Fibroblast of skin of left biceps (primary cell): Measurements from ENCODE around the gene NDUFA7.
"Not testable (repeated sequence)": the region's sequence is repeated elsewhere in the genome, so short reads cannot be mapped to it uniquely, and the experiment has no call there.

Source experiments
- DNase-seq, 2 experiments: peaks; one replicate each; pipeline ENCODE4 v3.0.0-alpha.2; 2013; ENCODE audit warnings: low read depth in 2 of 2

NDUFA7 gene

GRCh38 chr19:8342316-8342683 lies 21.1 kb upstream of the NDUFA7 start:
- no peak for DNase-seq

GRCh38 chr19:8341504-8341903 lies 20.3 kb upstream of the NDUFA7 start:
- DNase-seq: not testable (repeated sequence)

DNA sequence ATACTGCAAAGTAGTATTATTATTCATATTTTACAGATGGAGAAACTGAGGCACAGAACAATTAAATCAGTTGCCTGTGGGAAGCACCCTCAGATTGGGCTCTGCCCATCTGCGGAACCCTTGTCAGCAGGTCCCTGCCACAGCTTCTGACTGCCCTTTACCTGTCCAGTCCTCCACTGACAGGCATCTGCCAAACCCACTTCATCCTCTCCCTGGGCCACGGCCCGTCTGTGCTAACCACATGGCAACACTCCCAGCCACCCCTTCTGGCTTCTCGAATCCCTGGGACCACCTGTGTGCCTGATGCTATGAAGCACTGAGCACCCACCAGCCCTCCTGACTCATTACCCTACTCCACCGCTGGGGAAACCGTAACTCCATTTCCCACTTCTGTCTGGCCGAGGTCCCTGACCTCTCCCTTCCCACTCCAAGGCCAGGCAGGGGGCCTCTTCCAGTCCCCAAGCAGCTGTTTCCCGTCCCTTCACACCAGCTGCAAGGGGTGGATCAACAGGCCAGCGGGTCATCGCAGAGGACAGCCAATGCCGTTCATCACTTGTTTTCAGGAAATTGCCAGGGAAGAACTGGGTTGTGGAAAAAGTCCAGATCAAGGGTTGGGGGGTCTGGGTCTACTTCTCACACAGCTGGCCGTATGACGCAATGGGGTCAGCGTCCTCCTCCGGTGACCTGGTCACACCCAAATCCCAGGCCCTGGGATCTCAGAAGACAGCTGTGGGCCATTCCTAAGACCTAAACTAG lies 19.3 kb upstream of the NDUFA7 start:
- no peak for DNase-seq

DNA sequence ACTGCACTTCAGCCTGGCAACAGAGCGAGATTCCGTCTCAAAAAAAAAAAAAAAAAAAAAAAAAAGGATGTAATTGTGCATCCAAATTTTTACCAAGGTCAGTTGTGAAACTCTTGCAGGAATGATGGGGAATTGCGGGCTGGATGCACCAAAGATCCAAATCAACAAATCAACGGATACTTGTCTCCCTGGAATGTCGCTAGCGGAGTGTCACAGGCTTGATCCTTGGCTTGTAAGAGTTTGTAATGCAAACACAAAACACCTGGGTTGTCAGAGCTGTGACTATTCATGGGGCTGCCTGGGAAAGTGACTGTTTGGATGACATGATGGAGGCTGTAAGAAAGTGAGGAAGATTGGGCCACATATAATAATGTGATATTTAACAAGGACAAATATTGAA lies 17.7 kb upstream of the NDUFA7 start:
- no peak for DNase-seq

DNA sequence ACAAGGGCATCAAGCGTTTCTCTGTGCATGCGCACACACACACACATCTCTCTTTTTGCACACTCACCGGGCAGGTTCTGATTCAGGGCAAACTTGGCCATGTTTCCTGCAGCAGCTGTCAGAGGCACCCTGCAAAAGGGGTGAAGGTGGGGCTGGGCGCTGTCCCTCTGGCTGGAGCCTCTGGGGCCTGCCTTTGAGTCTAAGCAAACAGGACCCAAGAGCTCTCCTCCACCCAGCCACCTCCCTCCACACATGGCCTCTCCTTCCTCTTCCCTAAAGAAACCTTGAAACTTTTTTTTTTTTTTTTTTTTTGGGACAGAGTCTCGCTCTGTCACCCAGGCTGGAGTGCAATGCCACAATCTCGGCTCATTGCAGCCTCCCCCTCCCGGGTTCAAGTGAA lies 16.6 kb upstream of the NDUFA7 start:
- DNase-seq: no peak

- DNase-seq: no peak
Measured at GRCh38 chr19:8336660-8337059, 15.5 kb upstream of the NDUFA7 start.

DNA sequence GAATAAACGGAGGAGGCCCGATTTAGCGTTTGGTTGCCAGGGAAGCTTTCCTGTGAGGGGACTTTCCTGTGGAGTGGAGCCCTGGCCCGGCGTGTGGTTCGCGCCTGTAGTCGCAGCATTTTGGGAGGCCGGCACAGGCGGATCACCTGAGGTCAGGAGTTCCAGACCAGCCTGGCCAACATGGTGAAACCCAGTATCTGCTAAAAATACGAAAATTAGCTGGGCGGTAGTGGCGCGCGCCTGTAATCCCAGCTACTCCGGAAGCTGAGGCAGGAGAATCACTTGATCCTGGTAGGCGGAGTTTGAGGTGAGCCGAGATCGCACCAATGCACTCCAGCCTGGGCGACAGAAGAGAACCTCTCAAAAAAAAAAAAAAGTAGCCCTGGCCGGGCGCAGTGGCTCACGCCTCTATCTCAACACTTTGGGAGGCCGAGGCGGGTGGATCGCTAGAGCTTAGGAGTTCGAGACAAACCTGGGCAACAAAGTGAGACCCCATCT lies 14.9 kb upstream of the NDUFA7 start:
- DNase-seq: no peak

DNA sequence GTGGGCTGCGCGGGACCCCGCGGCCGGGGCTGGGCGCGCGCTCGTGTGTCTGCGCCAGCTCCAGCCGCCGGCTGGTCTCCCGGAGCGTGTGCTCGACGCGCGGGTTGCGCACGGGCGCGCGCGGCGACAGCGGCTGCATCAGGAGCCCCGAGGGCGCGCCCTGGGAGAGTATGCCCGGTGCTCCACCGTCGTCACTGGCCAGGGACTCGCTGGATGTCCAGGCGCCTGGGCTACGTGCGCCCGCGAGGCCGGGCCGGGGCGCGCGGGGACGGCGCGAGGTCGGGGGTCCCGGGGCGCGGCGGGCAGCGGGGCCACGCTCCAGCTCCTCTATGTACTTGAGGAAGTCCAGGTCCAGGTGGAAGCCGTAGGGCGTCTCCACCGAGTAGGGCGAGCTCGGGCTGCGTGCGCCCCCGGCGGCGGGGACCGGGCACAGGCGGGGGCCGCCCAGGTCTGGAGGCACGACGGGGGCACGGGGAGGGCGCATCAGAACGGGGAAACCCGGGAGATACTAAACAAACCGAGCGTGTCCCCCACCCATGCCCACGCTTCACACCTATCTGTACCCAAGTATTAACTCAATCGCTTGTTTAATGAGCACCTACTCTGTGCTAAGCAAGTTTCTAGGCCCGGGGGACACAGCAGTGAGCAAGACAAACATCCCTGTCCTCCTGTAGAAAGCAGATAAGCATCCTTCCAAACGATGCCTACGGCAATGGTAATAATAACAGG lies 14.3 kb upstream of the NDUFA7 start:
- no peak for DNase-seq

DNA sequence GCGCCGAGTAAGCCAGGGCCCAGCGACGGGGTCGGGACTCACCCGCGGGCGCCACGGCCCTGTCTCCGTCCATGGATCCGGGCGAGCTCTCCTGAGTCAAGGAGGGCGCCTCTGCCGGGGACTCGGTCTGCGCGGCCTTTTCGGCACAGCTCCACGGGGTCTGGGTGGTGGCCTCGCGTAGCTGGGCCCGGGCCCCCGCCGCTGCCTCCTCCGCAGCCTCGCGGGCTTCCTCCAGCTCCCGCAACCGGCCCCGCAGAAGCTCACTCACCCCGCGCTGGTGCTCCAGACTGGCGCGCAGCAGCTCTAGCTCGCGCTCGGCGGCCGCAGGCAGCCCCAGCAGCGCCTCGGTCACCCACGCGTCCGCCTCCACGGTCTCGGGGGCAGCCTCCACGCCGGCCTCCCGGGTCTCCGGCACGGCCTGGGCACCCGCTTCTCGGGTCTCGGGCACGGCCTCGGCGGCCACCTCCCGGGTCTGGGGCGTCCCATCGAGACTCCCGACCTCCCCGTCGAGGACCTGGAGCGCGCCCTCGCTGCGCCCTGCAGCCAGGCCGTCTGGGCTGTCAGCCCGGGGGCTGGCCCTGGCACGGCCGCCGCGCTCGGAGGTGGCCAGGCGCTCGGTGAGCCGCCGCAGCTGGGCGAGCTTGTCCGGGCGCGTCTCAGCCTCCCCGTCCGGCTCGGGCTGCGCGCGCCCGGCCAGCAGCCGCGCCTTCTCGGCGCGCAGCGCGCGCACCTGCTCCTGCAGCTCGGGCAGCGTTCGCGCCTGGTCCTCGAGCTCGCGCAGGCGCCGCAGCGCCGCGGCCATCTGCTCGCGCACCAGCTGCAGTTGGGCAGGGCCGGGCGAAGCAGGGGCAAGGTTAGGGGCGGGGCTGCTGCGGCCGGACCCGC lies 13.5 kb upstream of the NDUFA7 start:
- DNase-seq: no peak

DNA sequence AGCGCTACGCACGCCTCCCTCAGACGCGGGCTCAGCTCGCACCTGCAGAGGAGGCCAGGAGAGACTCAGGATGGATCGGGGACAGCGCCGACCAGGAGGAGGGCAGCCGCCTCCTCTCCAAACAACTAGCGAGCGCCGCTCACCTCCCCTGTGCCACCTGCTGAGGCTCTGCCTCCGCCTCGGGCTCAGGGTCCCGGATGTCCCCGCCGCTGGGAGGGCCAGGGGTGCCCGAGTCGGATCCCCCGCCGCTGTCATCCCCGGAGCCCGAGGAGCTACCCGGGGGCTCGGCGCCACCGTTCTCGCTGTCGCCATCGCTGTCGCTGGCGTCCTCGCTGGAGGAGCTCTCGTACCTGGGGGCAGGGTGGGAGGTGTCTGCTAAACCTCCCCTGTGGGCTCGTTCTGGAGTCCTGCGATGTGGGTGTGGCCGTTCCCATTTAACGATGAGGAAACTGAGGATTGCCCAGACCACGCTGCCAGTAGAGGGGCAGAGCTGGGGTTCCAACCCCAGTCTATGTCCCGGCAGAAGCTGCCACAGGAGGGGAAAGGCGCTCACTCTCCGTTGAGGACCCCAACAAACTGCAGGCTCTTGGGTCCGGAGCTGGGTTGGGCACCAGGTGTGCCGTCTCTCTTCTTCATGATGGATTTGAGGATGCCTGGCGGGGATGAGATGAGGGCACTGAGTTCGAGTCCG lies 12.7 kb upstream of the NDUFA7 start:
- DNase-seq: no peak

GRCh38 chr19:8332976-8333766 lies 12.0 kb upstream of the NDUFA7 start:
- no peak for DNase-seq

- DNase-seq: no peak
Measured at GRCh38 chr19:8331263-8331845, 10.2 kb upstream of the NDUFA7 start.

GRCh38 chr19:8329996-8330395 lies 8.8 kb upstream of the NDUFA7 start:
- DNase-seq: no peak

DNA sequence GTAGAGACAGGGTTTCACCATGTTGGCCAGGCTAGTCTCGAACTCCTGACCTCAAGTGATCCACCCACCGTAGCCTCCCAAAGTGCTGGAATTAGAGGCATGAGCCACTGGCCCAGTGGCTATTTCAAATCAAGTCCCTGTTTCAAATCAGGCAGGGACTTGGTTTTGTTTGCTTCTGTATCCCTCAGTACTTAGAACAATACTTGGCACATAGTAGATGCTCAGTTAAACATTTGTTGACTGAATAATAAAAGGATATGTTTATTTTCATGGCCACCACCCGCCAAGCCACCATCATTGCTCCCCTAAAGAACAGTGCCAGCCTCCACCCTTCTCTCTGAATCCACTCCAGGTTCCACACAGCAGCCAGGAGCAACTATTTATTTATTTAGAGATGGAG lies 4.3 kb upstream of the NDUFA7 start:
- no peak for DNase-seq

- DNase-seq: no peak
Measured at GRCh38 chr19:8324186-8325050, 3.2 kb upstream of the NDUFA7 start.

GRCh38 chr19:8323781-8324185 lies 2.6 kb upstream of the NDUFA7 start:
- no peak for DNase-seq

GRCh38 chr19:8322638-8322997 lies 1.4 kb upstream of the NDUFA7 start:
- DNase-seq: no peak

DNA sequence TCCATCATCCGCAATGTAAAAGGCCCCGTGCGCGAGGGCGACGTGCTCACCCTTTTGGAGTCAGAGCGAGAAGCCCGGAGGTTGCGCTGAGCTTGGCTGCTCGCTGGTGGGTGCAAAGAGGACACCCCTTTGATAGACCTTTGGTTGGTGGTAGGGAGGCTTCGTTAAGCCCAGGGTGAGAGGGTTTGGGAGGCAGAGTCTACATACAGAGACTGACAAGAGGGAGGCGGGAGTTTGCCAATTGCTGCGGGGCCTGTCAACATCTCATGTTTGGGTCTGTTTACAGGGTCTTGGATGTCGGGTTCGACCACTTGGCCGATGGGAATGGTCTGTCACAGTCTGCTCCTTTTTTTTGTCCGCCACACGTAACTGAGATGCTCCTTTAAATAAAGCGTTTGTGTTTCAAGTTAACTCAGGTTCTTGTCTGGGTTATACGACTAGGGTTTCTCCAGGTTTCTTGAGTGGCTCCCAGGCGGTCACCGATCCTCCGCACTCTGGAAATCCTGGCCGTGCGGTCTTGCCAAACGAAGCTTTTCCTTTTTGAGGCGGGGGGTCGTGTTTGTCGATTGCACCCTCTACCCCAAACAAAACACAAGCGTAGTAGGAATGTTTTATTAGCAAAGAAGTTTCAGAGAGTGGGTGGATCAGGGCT lies 937 bp upstream of the NDUFA7 start:
- DNase-seq: no peak

- DNase-seq: no peak
Measured at GRCh38 chr19:8320564-8321066, 560 bp downstream of the NDUFA7 start.
